Fibroblast of mammary gland (primary cell): ENCODE measurements around the gene VWF.
A peak's percentile ranks its signal among the peaks of the same experiment; 100 is the strongest.

Experiments
- DNase-seq: peaks from one replicate; pipeline ENCODE4 v3.0.0-alpha.2; 2010; ENCODE audit warnings: low read depth
- H3K4me3 ChIP-seq: 2 replicates; pipeline ENCODE4 v1.5.1; 2011; ENCODE audit warnings: low read depth, mild to moderate bottlenecking, low read length, moderate library complexity; ENCODE audit not compliant: control insufficient read depth
- CTCF ChIP-seq: conservative IDR thresholded peaks from 2 replicates; pipeline ENCODE4 v1.5.1; 2011; ENCODE audit warnings: low read depth, low read length, inconsistent platforms; ENCODE audit not compliant: control insufficient read depth, insufficient read depth

VWF gene

GRCh38 chr12:6086316-6086715 is 38.2 kb downstream of the VWF start:
- DNase-seq: no peak
- TF ChIP-seq CTCF: no peak
- H3K4me3 ChIP-seq: no peak overlapping the region

- no peak for TF ChIP-seq CTCF
- H3K4me3 ChIP-seq: no peak overlapping the region
- DNase-seq: no peak
These were observed 38.6 kb downstream of the VWF start for GRCh38 chr12:6085841-6086240.

- TF ChIP-seq CTCF: no peak
- H3K4me3 ChIP-seq: no peak overlapping the region
- no peak for DNase-seq
These were observed 39.5 kb downstream of the VWF start for GRCh38 chr12:6084969-6085450.

GRCh38 chr12:6084261-6084968 is 40.1 kb downstream of the VWF start:
- DNase-seq: peak; percentile 31
- no peak overlapping the region for H3K4me3 ChIP-seq

GRCh38 chr12:6083601-6084000 is 40.9 kb downstream of the VWF start:
- DNase-seq: peak; percentile 30
- no peak for TF ChIP-seq CTCF
- no peak overlapping the region for H3K4me3 ChIP-seq

More at GRCh38 chr12:6084261-6084968, 40.1 kb downstream of the VWF start:
- TF ChIP-seq CTCF: no peak

- no peak overlapping the region for H3K4me3 ChIP-seq
- no peak for DNase-seq
- TF ChIP-seq CTCF: no peak
These were observed 41.9 kb downstream of the VWF start for GRCh38 chr12:6082613-6083012.
